ENCODE data around the gene PEX16. TPM values are rescaled to one million over a fixed set of nuclear protein-coding genes. Genes with fewer than 3 reads are reported as not detected.

Gene PEX16
- total RNA-seq, 1 donor from 2014 or later: 47.1 TPM

GRCh38 chr11:45896422-45896984, 21.2 kb downstream of the PEX16 start:
- H3K27me3 ChIP-seq (ENCODE audit: control insufficient read depth, insufficient read depth, low read length): peaks cover 8% of the 10 kb centered on the region
- no peaks in the 10 kb centered on the region for H3K36me3 ChIP-seq (ENCODE audit: control insufficient read depth, insufficient read depth, low read length)
- FAIRE-seq (no peak), DNase-seq (ENCODE audit: low read depth) (no peak)
- no peak overlapping the region for H3K4me3 ChIP-seq (ENCODE audit: low read depth, low read length)
- TF ChIP-seq, protein P1, sequence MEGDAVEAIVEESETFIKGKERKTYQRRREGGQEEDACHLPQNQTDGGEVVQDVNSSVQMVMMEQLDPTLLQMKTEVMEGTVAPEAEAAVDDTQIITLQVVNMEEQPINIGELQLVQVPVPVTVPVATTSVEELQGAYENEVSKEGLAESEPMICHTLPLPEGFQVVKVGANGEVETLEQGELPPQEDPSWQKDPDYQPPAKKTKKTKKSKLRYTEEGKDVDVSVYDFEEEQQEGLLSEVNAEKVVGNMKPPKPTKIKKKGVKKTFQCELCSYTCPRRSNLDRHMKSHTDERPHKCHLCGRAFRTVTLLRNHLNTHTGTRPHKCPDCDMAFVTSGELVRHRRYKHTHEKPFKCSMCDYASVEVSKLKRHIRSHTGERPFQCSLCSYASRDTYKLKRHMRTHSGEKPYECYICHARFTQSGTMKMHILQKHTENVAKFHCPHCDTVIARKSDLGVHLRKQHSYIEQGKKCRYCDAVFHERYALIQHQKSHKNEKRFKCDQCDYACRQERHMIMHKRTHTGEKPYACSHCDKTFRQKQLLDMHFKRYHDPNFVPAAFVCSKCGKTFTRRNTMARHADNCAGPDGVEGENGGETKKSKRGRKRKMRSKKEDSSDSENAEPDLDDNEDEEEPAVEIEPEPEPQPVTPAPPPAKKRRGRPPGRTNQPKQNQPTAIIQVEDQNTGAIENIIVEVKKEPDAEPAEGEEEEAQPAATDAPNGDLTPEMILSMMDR (IDR thresholded peaks at IDR 0.05; ENCODE audit: insufficient read depth, low read length, severe bottlenecking): no peak

DNA sequence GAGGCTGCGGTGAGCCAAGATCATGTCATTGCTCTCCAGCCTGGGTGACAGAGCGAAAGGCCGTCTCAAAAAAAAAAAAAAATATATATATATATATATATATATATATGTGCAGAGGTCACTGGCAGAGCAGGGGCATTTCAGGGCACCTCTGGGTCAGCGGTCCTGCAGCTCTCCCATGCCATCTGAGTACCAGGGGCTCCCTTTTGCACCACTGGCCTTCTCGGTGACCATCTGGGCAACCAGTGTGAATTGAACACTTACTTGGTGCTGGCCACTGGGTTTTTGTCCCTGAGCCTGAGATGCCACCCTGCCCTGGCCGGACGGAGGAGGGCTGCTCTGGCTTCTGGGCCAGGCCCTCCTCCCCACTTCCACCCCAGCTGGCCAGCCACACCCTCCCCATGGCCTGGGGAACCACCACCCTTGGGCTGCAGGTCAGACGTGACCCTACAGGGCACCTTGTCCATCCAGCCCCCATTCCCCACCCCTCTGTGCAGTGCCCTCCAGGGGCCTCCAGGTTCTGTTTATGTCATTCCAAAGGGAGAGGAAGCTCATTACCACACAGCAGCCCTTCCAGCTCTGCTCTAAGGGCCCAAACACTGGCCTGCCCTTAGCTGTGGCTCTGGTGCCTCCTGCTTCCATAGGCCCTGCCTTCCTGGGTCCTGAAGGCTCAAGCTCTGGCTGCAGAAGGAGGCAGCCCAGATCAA, 22.0 kb downstream of the PEX16 start:
- no peak for DNase-seq (ENCODE audit: low read depth)
- Histone ChIP-seq H3K36me3 (ENCODE audit: control insufficient read depth, insufficient read depth, low read length) (no peaks in the 10 kb centered on the region), H3K27me3 (ENCODE audit: control insufficient read depth, insufficient read depth, low read length) (peaks cover 6% of the 10 kb centered on the region), H3K4me3 (ENCODE audit: low read depth, low read length) (no peak overlapping the region)
- FAIRE-seq: no peak
- TF ChIP-seq, protein P1 (IDR thresholded peaks at IDR 0.05; ENCODE audit: insufficient read depth, low read length, severe bottlenecking): no peak

GRCh38 chr11:45894555-45895247, 23.0 kb downstream of the PEX16 start:
- no peak for DNase-seq (ENCODE audit: low read depth)
- no peak overlapping the region for H3K4me3 ChIP-seq (ENCODE audit: low read depth, low read length)
- TF ChIP-seq, protein P1 (IDR thresholded peaks at IDR 0.05; ENCODE audit: insufficient read depth, low read length, severe bottlenecking): no peak
- FAIRE-seq: no peak
- H3K27me3 ChIP-seq (ENCODE audit: control insufficient read depth, insufficient read depth, low read length): peaks cover 3% of the 10 kb centered on the region
- H3K36me3 ChIP-seq (ENCODE audit: control insufficient read depth, insufficient read depth, low read length): no peaks in the 10 kb centered on the region

DNA sequence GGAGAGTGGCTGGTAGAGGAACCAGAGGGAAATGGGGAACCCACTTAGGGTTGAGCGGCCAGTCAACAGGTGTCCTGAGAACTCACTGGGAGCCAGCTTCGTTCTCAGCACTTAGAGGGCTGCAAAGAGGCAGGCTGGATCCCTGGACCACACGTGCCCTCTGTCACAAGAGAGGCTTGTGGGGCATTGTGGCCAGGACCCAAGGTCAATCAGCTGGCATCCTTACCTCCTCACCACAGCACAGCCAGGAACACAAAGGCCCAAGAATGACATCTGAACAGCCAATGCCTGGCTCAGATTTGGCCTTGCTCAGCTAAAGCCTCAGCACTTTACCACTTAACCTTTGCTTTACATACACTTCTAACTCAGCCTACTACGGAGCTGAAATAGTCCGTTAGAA, 24.8 kb downstream of the PEX16 start:
- FAIRE-seq (no peak), DNase-seq (ENCODE audit: low read depth) (no peak)
- no peak overlapping the region for H3K4me3 ChIP-seq (ENCODE audit: low read depth, low read length)
- TF ChIP-seq, protein P1 (IDR thresholded peaks at IDR 0.05; ENCODE audit: insufficient read depth, low read length, severe bottlenecking): no peak
- H3K27me3 ChIP-seq (ENCODE audit: control insufficient read depth, insufficient read depth, low read length): peaks cover 3% of the 10 kb centered on the region
- H3K36me3 ChIP-seq (ENCODE audit: control insufficient read depth, insufficient read depth, low read length): no peaks in the 10 kb centered on the region

- no peaks in the 10 kb centered on the region for H3K36me3 ChIP-seq (ENCODE audit: control insufficient read depth, insufficient read depth, low read length)
- H3K27me3 ChIP-seq (ENCODE audit: control insufficient read depth, insufficient read depth, low read length): peaks cover 1% of the 10 kb centered on the region
- H3K4me3 ChIP-seq (ENCODE audit: low read depth, low read length): no peak overlapping the region
- DNase-seq (ENCODE audit: low read depth): no peak
- TF ChIP-seq, protein P1 (IDR thresholded peaks at IDR 0.05; ENCODE audit: insufficient read depth, low read length, severe bottlenecking): no peak
- FAIRE-seq: peak; percentile 13
Observed at GRCh38 chr11:45890886-45891550, 26.7 kb downstream of the PEX16 start.

All from bronchial epithelial cell (primary cell).